Panc1 (cell line): ENCODE data around the gene ADA. TPM values are rescaled to one million over a fixed set of nuclear protein-coding genes. Genes with fewer than 3 reads are reported as not detected.
"Not testable (repeated sequence)": the region's sequence is repeated elsewhere in the genome, so short reads cannot be mapped to it uniquely, and the experiment has no call there.

Source experiments
- ATAC-seq: fragments of 200-7000 bp; cut with Tn5 transposase; 2 replicates; pipeline ENCODE4 v1.9.1; 2020; ENCODE audit warnings: mild to moderate bottlenecking, moderate library complexity
- BruUV-seq: library from RNA; stranded (reverse); fragments of 400-500 nt; replicated peaks from 2 replicates; lab custom pipeline; 2021; lab: Mats Ljungman, UMichigan
- CTCF ChIA-PET: fragments of 300-600 bp; sonication (Branson Sonifier 250); formaldehyde crosslinking; loops from one replicate; lab custom pipeline; 2022; ENCODE audit warnings: antibody characterized with exemption; lab: Charles Lee
- POLR2A ChIA-PET: fragments of 300-600 bp; sonication (Branson Sonifier 250); formaldehyde crosslinking; loops from one replicate; lab custom pipeline; 2022; ENCODE audit warnings: antibody characterized with exemption; lab: Charles Lee
- DNase-seq: peaks from one replicate; pipeline ENCODE4 v3.0.0-alpha.2; 2010; ENCODE audit warnings: low read depth, low spot score
- H3K27ac ChIP-seq: 2 replicates; pipeline ENCODE4 v1.5.1; 2011; ENCODE audit warnings: mild to moderate bottlenecking, low read length, inconsistent platforms
- H3K27me3 ChIP-seq: fragments of 200-500 bp; sonication (Bioruptor generic); 2 replicates; pipeline ENCODE4 v1.6.0; 2014; ENCODE audit warnings: low read length, inconsistent platforms; ENCODE audit not compliant: control insufficient read depth, insufficient read depth
- H3K36me3 ChIP-seq: fragments of 200-500 bp; sonication (Bioruptor generic); 2 replicates; pipeline ENCODE4 v1.5.1; 2014; ENCODE audit warnings: inconsistent platforms, mild to moderate bottlenecking, low read length, moderate library complexity; ENCODE audit not compliant: control insufficient read depth, insufficient read depth
- H3K4me1 ChIP-seq: 2 replicates; pipeline ENCODE4 v1.5.1; 2011; ENCODE audit warnings: inconsistent platforms, mild to moderate bottlenecking, low read length, moderate library complexity; ENCODE audit not compliant: control insufficient read depth, insufficient read depth
- H3K4me3 ChIP-seq, 2 experiments: 2 replicates each; pipeline ENCODE4 v1.5.1; 2011 to 2012; ENCODE audit warnings: low read depth in 2 of 2, low read length in 2 of 2, mild to moderate bottlenecking in 2 of 2, inconsistent platforms in 1 of 2, moderate library complexity in 1 of 2
- H3K9me3 ChIP-seq: fragments of 200-500 bp; sonication (Bioruptor generic); 2 replicates; pipeline ENCODE4 v1.5.1; 2014; ENCODE audit warnings: low read depth, mild to moderate bottlenecking, inconsistent platforms, low read length, moderate library complexity; ENCODE audit not compliant: control insufficient read depth, insufficient read depth
- POLR2AphosphoS5 ChIP-seq: IDR thresholded peaks from 2 replicates; pipeline ENCODE4 v1.6.1; 2012; ENCODE audit warnings: mild to moderate bottlenecking, low read depth, low read length, moderate library complexity
- SIN3A ChIP-seq: IDR thresholded peaks from 2 replicates; pipeline ENCODE4 v1.6.1; 2012; ENCODE audit warnings: low read depth, mild to moderate bottlenecking, low read length, moderate library complexity, borderline replicate concordance; ENCODE audit not compliant: insufficient read depth
- TCF7L2 ChIP-seq: IDR thresholded peaks from 2 replicates; pipeline ENCODE4 v1.6.1; 2011; ENCODE audit warnings: mild to moderate bottlenecking, low read depth, low read length, inconsistent platforms
- in situ Hi-C: cut with HindIII; loops from 2 replicates; pipeline ENCODE4 v1.10.0; 2016; ENCODE audit warnings: low sequenced_read_pairs, low pct_unique_long_range_greater_than_20kb
- intact Hi-C: fragments of 100-400 bp; cut with micrococcal nuclease; formaldehyde crosslinking; loops from one replicate; pipeline ENCODE4 v1.10.0; 2022; ENCODE audit not compliant: unreplicated experiment
- total RNA-seq: library from RNA; stranded (reverse); gene quantifications from one replicate; pipeline ENCODE4 v1.2.1, GENCODE V29; 2021; ENCODE audit not compliant: unreplicated experiment
- TF ChIP-seq, protein P1 (sequence below): fragments of 450-650 bp; IDR thresholded peaks from 2 replicates; pipeline ENCODE4 v1.5.1; 2017; ENCODE audit warnings: mild to moderate bottlenecking
- TF ChIP-seq, protein P2 (sequence below), 2 experiments: IDR thresholded peaks; 2 replicates each; pipeline ENCODE4 v1.6.1; 2011 to 2012; ENCODE audit warnings: low read depth in 2 of 2, control low read depth in 1 of 2, low read length in 1 of 2, mild to moderate bottlenecking in 1 of 2, moderate library complexity in 1 of 2; ENCODE audit not compliant: insufficient read depth in 1 of 2

ADA gene
- total RNA-seq, 1 experiment from 2014 or later = 53.8 TPM

DNA sequence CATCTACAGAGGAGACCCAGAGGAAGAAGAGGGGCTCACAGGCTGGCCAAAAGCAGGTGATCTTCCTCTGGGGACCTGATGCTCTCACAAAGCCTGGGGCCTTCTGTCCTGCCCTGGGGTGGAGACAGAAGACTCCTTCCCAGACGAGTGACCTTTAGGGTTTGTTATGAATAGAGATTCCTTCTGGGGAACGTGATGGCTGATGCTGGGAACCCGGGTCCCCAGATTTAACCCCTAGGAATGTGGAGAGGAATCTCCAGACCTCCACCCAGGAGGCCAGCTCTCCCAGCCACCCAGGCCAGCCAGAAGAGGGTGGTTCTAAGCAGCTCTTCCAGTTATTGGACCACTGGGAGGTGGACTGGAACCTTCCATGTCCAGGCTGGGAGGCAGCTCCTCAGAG lies 46.9 kb upstream of the ADA start:
- in situ Hi-C loops (no loop called here), intact Hi-C loops (no loop called here)
- H3K9me3 ChIP-seq = no peaks in the 10 kb centered on the region; the same call in 1 of the 2 replicates
- DNase-seq (no peak), ATAC-seq (no peak)
- peak overlapping the region; percentile 79 for H3K27ac ChIP-seq
- ChIA-PET CTCF (no interaction called here), POLR2A (no interaction called here)
- TF ChIP-seq SIN3A (no peak), POLR2AphosphoS5 (no peak), TCF7L2 (no peak)
- TF ChIP-seq, protein P1, sequence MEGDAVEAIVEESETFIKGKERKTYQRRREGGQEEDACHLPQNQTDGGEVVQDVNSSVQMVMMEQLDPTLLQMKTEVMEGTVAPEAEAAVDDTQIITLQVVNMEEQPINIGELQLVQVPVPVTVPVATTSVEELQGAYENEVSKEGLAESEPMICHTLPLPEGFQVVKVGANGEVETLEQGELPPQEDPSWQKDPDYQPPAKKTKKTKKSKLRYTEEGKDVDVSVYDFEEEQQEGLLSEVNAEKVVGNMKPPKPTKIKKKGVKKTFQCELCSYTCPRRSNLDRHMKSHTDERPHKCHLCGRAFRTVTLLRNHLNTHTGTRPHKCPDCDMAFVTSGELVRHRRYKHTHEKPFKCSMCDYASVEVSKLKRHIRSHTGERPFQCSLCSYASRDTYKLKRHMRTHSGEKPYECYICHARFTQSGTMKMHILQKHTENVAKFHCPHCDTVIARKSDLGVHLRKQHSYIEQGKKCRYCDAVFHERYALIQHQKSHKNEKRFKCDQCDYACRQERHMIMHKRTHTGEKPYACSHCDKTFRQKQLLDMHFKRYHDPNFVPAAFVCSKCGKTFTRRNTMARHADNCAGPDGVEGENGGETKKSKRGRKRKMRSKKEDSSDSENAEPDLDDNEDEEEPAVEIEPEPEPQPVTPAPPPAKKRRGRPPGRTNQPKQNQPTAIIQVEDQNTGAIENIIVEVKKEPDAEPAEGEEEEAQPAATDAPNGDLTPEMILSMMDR = no peak
- TF ChIP-seq, protein P2, sequence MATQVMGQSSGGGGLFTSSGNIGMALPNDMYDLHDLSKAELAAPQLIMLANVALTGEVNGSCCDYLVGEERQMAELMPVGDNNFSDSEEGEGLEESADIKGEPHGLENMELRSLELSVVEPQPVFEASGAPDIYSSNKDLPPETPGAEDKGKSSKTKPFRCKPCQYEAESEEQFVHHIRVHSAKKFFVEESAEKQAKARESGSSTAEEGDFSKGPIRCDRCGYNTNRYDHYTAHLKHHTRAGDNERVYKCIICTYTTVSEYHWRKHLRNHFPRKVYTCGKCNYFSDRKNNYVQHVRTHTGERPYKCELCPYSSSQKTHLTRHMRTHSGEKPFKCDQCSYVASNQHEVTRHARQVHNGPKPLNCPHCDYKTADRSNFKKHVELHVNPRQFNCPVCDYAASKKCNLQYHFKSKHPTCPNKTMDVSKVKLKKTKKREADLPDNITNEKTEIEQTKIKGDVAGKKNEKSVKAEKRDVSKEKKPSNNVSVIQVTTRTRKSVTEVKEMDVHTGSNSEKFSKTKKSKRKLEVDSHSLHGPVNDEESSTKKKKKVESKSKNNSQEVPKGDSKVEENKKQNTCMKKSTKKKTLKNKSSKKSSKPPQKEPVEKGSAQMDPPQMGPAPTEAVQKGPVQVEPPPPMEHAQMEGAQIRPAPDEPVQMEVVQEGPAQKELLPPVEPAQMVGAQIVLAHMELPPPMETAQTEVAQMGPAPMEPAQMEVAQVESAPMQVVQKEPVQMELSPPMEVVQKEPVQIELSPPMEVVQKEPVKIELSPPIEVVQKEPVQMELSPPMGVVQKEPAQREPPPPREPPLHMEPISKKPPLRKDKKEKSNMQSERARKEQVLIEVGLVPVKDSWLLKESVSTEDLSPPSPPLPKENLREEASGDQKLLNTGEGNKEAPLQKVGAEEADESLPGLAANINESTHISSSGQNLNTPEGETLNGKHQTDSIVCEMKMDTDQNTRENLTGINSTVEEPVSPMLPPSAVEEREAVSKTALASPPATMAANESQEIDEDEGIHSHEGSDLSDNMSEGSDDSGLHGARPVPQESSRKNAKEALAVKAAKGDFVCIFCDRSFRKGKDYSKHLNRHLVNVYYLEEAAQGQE (IDR thresholded peaks at IDR 0.05; ENCODE audit: insufficient read depth in 1 of 2, low read depth in 2 of 2, low read length in 1 of 2) = no peak
- BruUV-seq = no TSS peak
- no peak overlapping the region for H3K4me3 ChIP-seq
- H3K27me3 ChIP-seq = no peaks in the 10 kb centered on the region
- no peaks in the 10 kb centered on the region for H3K36me3 ChIP-seq
- H3K4me1 ChIP-seq = peaks cover 56% of the 10 kb centered on the region

DNA sequence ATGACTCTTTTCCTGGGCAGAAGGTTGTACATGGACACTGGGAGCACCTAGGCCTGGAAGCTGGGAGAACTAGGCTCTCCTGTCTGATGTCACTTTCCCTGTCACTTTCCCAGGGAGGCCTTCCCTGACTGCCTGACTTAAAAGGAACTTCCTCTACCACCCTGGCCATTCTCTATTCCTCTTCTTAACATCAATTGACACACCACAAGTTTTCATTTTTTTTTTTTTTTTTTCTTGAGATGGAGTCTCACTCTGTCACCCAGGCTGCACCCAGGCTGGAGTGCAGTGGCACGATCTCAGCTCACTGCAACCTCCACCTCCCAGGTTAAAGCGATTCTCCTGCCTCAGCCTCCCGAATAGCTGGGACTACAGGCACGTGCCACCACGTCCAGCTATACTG lies 45.5 kb upstream of the ADA start:
- CTCF ChIA-PET, DNase-seq, H3K4me3 ChIP-seq, H3K9me3 ChIP-seq, H3K36me3 ChIP-seq, H3K27me3 ChIP-seq, BruUV-seq, intact Hi-C loops, ATAC-seq, in situ Hi-C loops: not testable (repeated sequence)
- POLR2A ChIA-PET = interaction anchor here (0.7 kb wide), 1 partner anchor 63 kb away, joined by 10 read pairs; no protein-coding TSS in a partner anchor
- peak overlapping the region; percentile 99 for H3K27ac ChIP-seq
- peaks cover 59% of the 10 kb centered on the region for H3K4me1 ChIP-seq

DNA sequence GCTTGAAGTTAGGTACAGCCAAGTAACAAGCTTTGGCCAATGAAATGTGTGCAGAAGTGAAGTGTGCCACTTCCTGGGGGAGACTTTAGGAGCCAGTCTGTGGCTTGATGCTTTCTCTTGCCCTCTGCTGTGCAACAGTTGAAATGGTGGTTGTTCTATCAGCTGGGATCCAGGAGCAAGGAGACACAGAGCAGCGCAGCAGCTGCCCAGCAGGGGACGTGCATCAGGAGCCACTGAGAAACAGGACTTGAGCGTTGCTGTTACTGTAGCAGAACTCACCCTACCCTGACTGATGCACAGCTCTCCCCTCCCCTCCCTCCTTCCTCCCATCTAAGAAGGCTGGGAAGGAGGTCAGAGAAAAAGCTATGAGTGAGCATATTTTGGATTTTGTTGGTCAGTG lies 44.8 kb upstream of the ADA start:
- no peaks in the 10 kb centered on the region for H3K27me3 ChIP-seq
- no peak overlapping the region for H3K4me3 ChIP-seq
- TF ChIP-seq TCF7L2 (no peak), POLR2AphosphoS5 (no peak), SIN3A (no peak)
- TF ChIP-seq, protein P2 (IDR thresholded peaks at IDR 0.05; ENCODE audit: insufficient read depth in 1 of 2, low read depth in 2 of 2, low read length in 1 of 2) = no peak
- TF ChIP-seq, protein P1 = no peak; the same call in 1 of the 2 replicates
- ChIA-PET POLR2A (no interaction called here), CTCF (no interaction called here)
- peak overlapping the region; percentile 99 for H3K27ac ChIP-seq
- DNase-seq (no peak), ATAC-seq (no peak)
- in situ Hi-C loops (no loop called here), intact Hi-C loops (no loop called here)
- peaks cover 53% of the 10 kb centered on the region for H3K4me1 ChIP-seq
- peaks cover 6% of the 10 kb centered on the region for H3K9me3 ChIP-seq
- BruUV-seq = no TSS peak
- no peaks in the 10 kb centered on the region for H3K36me3 ChIP-seq
